Measurements from ENCODE around the gene MAIP1. TPM values are rescaled to one million over a fixed set of nuclear protein-coding genes. Genes with fewer than 3 reads are reported as not detected.

Gene MAIP1
- total and polyA plus RNA-seq, 2 donors (not counting 3 experiments of a cell fraction or from before 2014, with no cell fraction given) = 12.0 to 17.7 TPM

- peaks cover 9% of the 10 kb centered on the region for H3K4me1 ChIP-seq (ENCODE audit: control insufficient read depth, extremely low read depth, insufficient read depth, low read length)
- no peaks in the 10 kb centered on the region for H3K27me3 ChIP-seq (ENCODE audit: control insufficient read depth in 2 of 2, insufficient read depth in 2 of 2, low read length in 2 of 2)
- FAIRE-seq = peak; percentile 75
- H3K27ac ChIP-seq (ENCODE audit: insufficient read depth, low read depth, low read length) = no peak overlapping the region
- TF ChIP-seq MAX (IDR thresholded peaks at IDR 0.05; ENCODE audit: insufficient read depth, insufficient read length) (no peak), CTCF (IDR thresholded peaks at IDR 0.05; ENCODE audit: extremely low read depth in 1 of 2, insufficient read depth in 1 of 2, low read depth in 1 of 2, low read length in 2 of 2) (peak; percentile 66 to 92)
- POLR2A ChIA-PET = no interaction called here
- H3K9me3 ChIP-seq (replicated peaks; ENCODE audit: control insufficient read depth, insufficient read depth, low read length) = no peaks in the 10 kb centered on the region
- BruUV-seq (replicated peaks) = no TSS peak
- CTCF ChIA-PET = interaction anchor here (0.7 to 2.8 kb wide), 15 partner anchors 16 to 724 kb away, joined by 3 to 62 read pairs (median 7); partner anchors contain the start of gene SPATS2L
- peak overlapping the region; percentile 64 for H3K4me2 ChIP-seq (ENCODE audit: insufficient read depth, low read length)
- H3K4me3 ChIP-seq (replicated peaks in 1 of 3; ENCODE audit: insufficient read depth in 1 of 3, low read depth in 1 of 3, low read length in 3 of 3) = peak overlapping the region in 2 of 3 experiments; percentile 8 to 9
- H3K9ac ChIP-seq (replicated peaks; ENCODE audit: extremely low read depth, insufficient read depth, low read length) = peak overlapping the region; percentile 25
- DNase-seq (ENCODE audit: low read depth, low spot score) = peak; percentile 91
- H4K20me1 ChIP-seq (replicated peaks; ENCODE audit: control insufficient read depth, extremely low read depth, insufficient read depth, low read length) = no peaks in the 10 kb centered on the region
- no peaks in the 10 kb centered on the region for H3K79me2 ChIP-seq (ENCODE audit: control insufficient read depth, insufficient read depth, low read length)
- dilution Hi-C loops (cut with MboI; ENCODE audit: extremely low pct_ligation_motif_present, low sequenced_read_pairs) = no loop called here
- H3K9me1 ChIP-seq (replicated peaks; ENCODE audit: control insufficient read depth, extremely low read depth, insufficient read depth, low read length) = no peaks in the 10 kb centered on the region
- intact Hi-C loops (cut with micrococcal nuclease) = loop anchor here (1.0 to 10.0 kb wide), 9 partner anchors 205 to 832 kb away; partner anchors contain the start of genes BZW1, KCTD18, SGO2 and SPATS2L
- H2AFZ ChIP-seq (ENCODE audit: low read depth, low read length) = peak overlapping the region; percentile 71
- H3K36me3 ChIP-seq (ENCODE audit: control insufficient read depth in 2 of 2, extremely low read depth in 1 of 2, insufficient read depth in 2 of 2, low read length in 2 of 2) = no peaks in the 10 kb centered on the region
Observed at GRCh38 chr2:199979832-199980628, 24.6 kb downstream of the MAIP1 start.

Data from endothelial cell of umbilical vein (primary cell).